LNCAP (cell line): Measurements from ENCODE around the gene SLC37A3.

ENCODE experiments used
- CTCF ChIP-seq: fragments of 450-650 bp; IDR thresholded peaks from 2 replicates; pipeline ENCODE4 v1.5.1; 2017; ENCODE audit warnings: mild to moderate bottlenecking

Gene SLC37A3

GRCh38 chr7:140391634-140392033 is 6.7 kb downstream of the SLC37A3 start:
- TF ChIP-seq CTCF: no peak

DNA sequence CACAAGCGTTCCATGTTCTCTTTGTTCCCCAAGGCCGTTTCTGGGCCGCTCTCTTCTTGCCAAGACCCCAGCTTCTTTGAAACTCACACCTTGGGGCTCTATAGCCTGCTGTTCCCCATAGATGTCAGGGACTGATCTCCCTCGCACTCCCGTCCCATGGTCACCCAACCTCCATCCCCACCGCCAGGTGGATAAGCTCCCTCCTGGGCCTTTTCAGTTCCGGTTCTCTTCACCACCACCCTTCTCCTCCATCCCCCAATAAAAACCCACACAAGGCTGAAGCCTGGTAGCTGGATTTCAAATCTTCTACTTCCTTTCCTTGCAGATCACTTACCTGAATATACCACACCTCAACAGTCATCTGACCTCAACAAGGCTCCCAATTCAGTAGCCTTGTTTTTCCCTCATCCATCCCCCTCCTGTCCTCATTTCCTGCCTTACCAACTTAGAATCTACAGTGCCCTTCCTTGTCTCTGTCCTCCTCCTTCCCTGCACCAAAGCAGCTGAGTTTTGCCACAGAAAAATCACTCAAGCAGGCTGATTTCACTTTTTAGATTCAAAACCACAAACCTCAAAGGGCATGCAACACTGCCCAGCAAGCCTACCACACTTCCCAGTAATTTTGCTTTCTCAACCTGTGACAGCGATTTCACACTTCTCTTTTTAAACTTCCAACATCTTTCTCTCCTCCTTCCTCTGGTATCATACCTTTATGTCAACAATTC is 7.7 kb downstream of the SLC37A3 start:
- no peak for TF ChIP-seq CTCF

GRCh38 chr7:140390034-140390433 is 8.3 kb downstream of the SLC37A3 start:
- TF ChIP-seq CTCF: no peak

DNA sequence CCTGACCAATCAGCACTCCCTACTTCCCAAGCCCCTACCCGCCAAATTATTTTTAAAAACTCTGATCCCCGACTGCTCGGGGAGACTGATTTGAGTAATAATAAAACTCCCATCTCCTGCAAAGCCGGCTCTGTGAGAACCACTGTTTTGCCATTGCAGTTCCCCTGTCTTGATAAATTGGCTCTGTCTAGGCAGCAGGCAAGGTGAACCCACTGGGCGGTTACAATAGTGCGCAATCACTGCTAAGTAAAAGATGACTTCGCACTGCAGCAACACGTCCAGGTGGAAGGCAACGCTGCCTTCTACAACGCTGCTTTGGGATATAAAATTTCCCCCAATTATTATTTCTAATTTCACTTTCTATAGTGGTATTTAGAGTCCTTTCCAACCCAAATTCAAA is 8.9 kb downstream of the SLC37A3 start:
- TF ChIP-seq CTCF: no peak

GRCh38 chr7:140384894-140385545 is 13.3 kb downstream of the SLC37A3 start:
- TF ChIP-seq CTCF: no peak

DNA sequence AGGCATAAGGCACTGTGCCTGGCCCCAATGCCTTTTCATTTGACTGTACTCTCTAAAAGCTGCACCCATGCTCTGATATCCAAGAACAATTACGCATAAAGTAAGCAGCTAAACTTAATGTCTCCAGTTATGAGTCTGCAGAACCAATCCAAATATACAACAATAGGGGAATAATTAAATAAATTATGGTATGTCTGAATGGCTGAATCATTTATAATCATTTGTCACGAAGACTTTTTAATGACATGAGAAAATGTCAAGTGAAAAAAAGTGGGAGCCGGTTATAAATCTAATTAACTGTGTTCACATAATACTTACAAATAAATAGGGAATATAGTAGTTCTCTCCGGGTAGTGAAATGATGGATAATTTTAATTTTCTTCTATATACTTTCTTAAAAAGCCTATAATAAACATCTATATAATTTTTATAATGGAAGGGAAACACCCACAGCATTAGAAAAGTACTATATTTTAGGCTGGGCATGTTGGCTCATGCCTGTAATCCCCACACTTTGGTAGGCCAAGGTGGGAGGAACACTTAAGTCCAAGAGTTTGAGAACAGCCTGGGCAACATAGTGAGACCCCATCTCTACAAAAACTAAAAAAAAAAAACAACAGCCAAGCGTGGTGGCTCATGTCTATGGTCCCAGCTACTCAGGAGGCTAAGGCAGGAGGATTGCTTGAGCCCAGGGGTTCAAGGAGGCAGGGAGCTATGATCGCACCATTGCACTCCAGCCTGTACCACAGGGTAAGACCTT is 14.2 kb downstream of the SLC37A3 start:
- no peak for TF ChIP-seq CTCF

GRCh38 chr7:140375892-140376730 is 22.2 kb downstream of the SLC37A3 start:
- no peak for TF ChIP-seq CTCF
